Measurements from ENCODE around the gene EID2B.

GRCh38 chr19:39543477-39543857, 10.8 kb upstream of the EID2B start:
- TF ChIP-seq CTCF (IDR thresholded peaks at IDR 0.05; ENCODE audit: control extremely low read depth in 1 of 3, insufficient read depth in 1 of 3, low read depth in 1 of 3, low read length in 3 of 3) (no peak), BRCA1 (IDR thresholded peaks at IDR 0.05; ENCODE audit: low read depth, low read length) (no peak), YY1 (IDR thresholded peaks at IDR 0.05; ENCODE audit: low read depth, low read length) (no peak), JUND (IDR thresholded peaks at IDR 0.05; ENCODE audit: low read length) (no peak), NANOG (IDR thresholded peaks at IDR 0.05; ENCODE audit: insufficient read depth, low read depth, low read length, poor library complexity, severe bottlenecking) (no peak), TAF1 (IDR thresholded peaks at IDR 0.05; ENCODE audit: low read depth, low read length) (no peak), RFX5 (IDR thresholded peaks at IDR 0.05; ENCODE audit: borderline replicate concordance, low read depth, low read length) (no peak), USF2 (IDR thresholded peaks at IDR 0.05; ENCODE audit: low read length) (no peak), POLR2A (IDR thresholded peaks at IDR 0.05; ENCODE audit: control extremely low read depth in 1 of 2, low read depth in 2 of 2, low read length in 2 of 2) (no peak), GTF2F1 (IDR thresholded peaks at IDR 0.05; ENCODE audit: borderline replicate concordance, low read depth, low read length) (no peak), ATF2 (IDR thresholded peaks at IDR 0.05; ENCODE audit: low read length) (no peak), SRF (IDR thresholded peaks at IDR 0.05; ENCODE audit: low read depth, low read length) (no peak), EZH2 (IDR thresholded peaks at IDR 0.05; ENCODE audit: low read depth, low read length, severe bottlenecking) (no peak)
